Activated CD8-positive, alpha-beta memory T cell treated with anti-CD3 and anti-CD28 coated beads for 48 hours (primary cell): Measurements from ENCODE around the gene ANO10.
"Not testable (repeated sequence)": the region's sequence is repeated elsewhere in the genome, so short reads cannot be mapped to it uniquely, and the experiment has no call there.

Source experiments
- DNase-seq, 3 experiments: peaks; one replicate each; pipeline ENCODE4 v3.0.0-alpha.2; 2020; ENCODE audit warnings: low read depth in 2 of 3, low spot score in 2 of 3

The ANO10 gene

GRCh38 chr3:43629741-43630140 is 7.9 kb upstream of the ANO10 start:
- no peak for DNase-seq

- DNase-seq, result no peak
Measured at GRCh38 chr3:43629257-43629656, 7.4 kb upstream of the ANO10 start.

- DNase-seq, result no peak
Measured at GRCh38 chr3:43627360-43627759, 5.5 kb upstream of the ANO10 start.

GRCh38 chr3:43624619-43625305 is 3.0 kb upstream of the ANO10 start:
- no peak for DNase-seq

- DNase-seq, result no peak
Measured at GRCh38 chr3:43620831-43621655, 768 bp downstream of the ANO10 start.

- no peak for DNase-seq
Measured at GRCh38 chr3:43619588-43619987, 2.2 kb downstream of the ANO10 start.

GRCh38 chr3:43618142-43618541 is 3.7 kb downstream of the ANO10 start:
- DNase-seq, result no peak

GRCh38 chr3:43616034-43616433 is 5.8 kb downstream of the ANO10 start:
- no peak for DNase-seq

GRCh38 chr3:43615133-43615532 is 6.7 kb downstream of the ANO10 start:
- no peak for DNase-seq

- no peak for DNase-seq
Measured at GRCh38 chr3:43613976-43614375, 7.8 kb downstream of the ANO10 start.

GRCh38 chr3:43612419-43612818 is 9.4 kb downstream of the ANO10 start:
- no peak for DNase-seq

GRCh38 chr3:43609406-43609805 is 12.4 kb downstream of the ANO10 start:
- no peak for DNase-seq

GRCh38 chr3:43608751-43609150 is 13.1 kb downstream of the ANO10 start:
- DNase-seq, result no peak

GRCh38 chr3:43606284-43606683 is 15.5 kb downstream of the ANO10 start:
- no peak for DNase-seq

- DNase-seq, result not testable (repeated sequence)
Measured at GRCh38 chr3:43599959-43600358, 21.9 kb downstream of the ANO10 start.

GRCh38 chr3:43597961-43598360 is 23.9 kb downstream of the ANO10 start:
- DNase-seq, result no peak

GRCh38 chr3:43596178-43596577 is 25.6 kb downstream of the ANO10 start:
- not testable (repeated sequence) for DNase-seq

- not testable (repeated sequence) for DNase-seq
Measured at GRCh38 chr3:43595280-43595679, 26.5 kb downstream of the ANO10 start.

- not testable (repeated sequence) for DNase-seq
Measured at GRCh38 chr3:43593588-43593987, 28.2 kb downstream of the ANO10 start.

GRCh38 chr3:43591866-43592265 is 29.9 kb downstream of the ANO10 start:
- DNase-seq, result not testable (repeated sequence)

GRCh38 chr3:43587303-43587702 is 34.5 kb downstream of the ANO10 start:
- DNase-seq, result no peak

- DNase-seq, result no peak
Measured at GRCh38 chr3:43584043-43584826, 37.6 kb downstream of the ANO10 start.
